HCEC 1CT (cell line): ENCODE measurements around the gene TRIM27.
"Not testable (repeated sequence)": the region's sequence is repeated elsewhere in the genome, so short reads cannot be mapped to it uniquely, and the experiment has no call there.

Experiments
- DNase-seq: peaks from one replicate; pipeline ENCODE4 v3.0.0-alpha.2; 2017

Gene TRIM27

GRCh38 chr6:28941684-28942448 is 18.1 kb upstream of the TRIM27 start:
- no peak for DNase-seq

- DNase-seq, result peak; percentile 75
Measured at GRCh38 chr6:28940858-28941683, 17.3 kb upstream of the TRIM27 start.

- DNase-seq, result peak; percentile 56
Measured at GRCh38 chr6:28940294-28940857, 16.6 kb upstream of the TRIM27 start.

- no peak for DNase-seq
Measured at GRCh38 chr6:28933069-28933468, 9.3 kb upstream of the TRIM27 start.

GRCh38 chr6:28929887-28930620 is 6.3 kb upstream of the TRIM27 start:
- DNase-seq, result no peak

- not testable (repeated sequence) for DNase-seq
Measured at GRCh38 chr6:28929339-28929738, 5.6 kb upstream of the TRIM27 start.

GRCh38 chr6:28927846-28928245 is 4.1 kb upstream of the TRIM27 start:
- DNase-seq, result no peak

- peak; percentile 44 for DNase-seq
Measured at GRCh38 chr6:28922821-28923317, 916 bp downstream of the TRIM27 start.

- peak; percentile 23 for DNase-seq
Measured at GRCh38 chr6:28922004-28922820, 1.6 kb downstream of the TRIM27 start.

- no peak for DNase-seq
Measured at GRCh38 chr6:28920281-28920680, 3.5 kb downstream of the TRIM27 start.

GRCh38 chr6:28914941-28915340 is 8.8 kb downstream of the TRIM27 start:
- no peak for DNase-seq

GRCh38 chr6:28910901-28911690 is 12.7 kb downstream of the TRIM27 start:
- DNase-seq, result no peak

- peak; percentile 85 for DNase-seq
Measured at GRCh38 chr6:28907394-28907793, 16.4 kb downstream of the TRIM27 start.

- DNase-seq, result no peak
Measured at GRCh38 chr6:28906669-28907068, 17.1 kb downstream of the TRIM27 start.

GRCh38 chr6:28903686-28904085 is 20.1 kb downstream of the TRIM27 start:
- no peak for DNase-seq

GRCh38 chr6:28901831-28902230 is 22.0 kb downstream of the TRIM27 start:
- peak; percentile 12 for DNase-seq

GRCh38 chr6:28900577-28901256 is 23.1 kb downstream of the TRIM27 start:
- no peak for DNase-seq

- DNase-seq, result no peak
Measured at GRCh38 chr6:28898710-28898965, 25.1 kb downstream of the TRIM27 start.

- no peak for DNase-seq
Measured at GRCh38 chr6:28897369-28897745, 26.4 kb downstream of the TRIM27 start.

GRCh38 chr6:28896505-28897368 is 27.0 kb downstream of the TRIM27 start:
- peak; percentile 61 for DNase-seq
